GM19438 (cell line): ENCODE results near the gene CT45A2.
"Not testable (repeated sequence)": the region's sequence is repeated elsewhere in the genome, so short reads cannot be mapped to it uniquely, and the experiment has no call there.

Experiments
- ATAC-seq: cut with Tn5 transposase; IDR thresholded peaks from one replicate; pipeline ENCODE4 v1.9.1; 2021; ENCODE audit warnings: low read depth; ENCODE audit not compliant: unreplicated experiment

CT45A2 gene

GRCh38 chrX:135819912-135820311 is at the start of gene CT45A2:
Gene CT45A2, minus strand, starts transcription at chrX:135820012. Its CDS starts 3,747 bp downstream, at chrX:135816265.
- ATAC-seq, result not testable (repeated sequence)

- not testable (repeated sequence) for ATAC-seq
Measured at GRCh38 chrX:135854438-135854837, 34.6 kb upstream of the CT45A2 start, which contains the start of gene CT45A8. Gene CT45A8, minus strand, starts transcription at chrX:135854538. Its CDS starts 3,755 bp downstream, at chrX:135850783.

- not testable (repeated sequence) for ATAC-seq
Measured at GRCh38 chrX:135837180-135837579, 17.4 kb upstream of the CT45A2 start, which contains the start of gene CT45A7. Gene CT45A7, minus strand, starts transcription at chrX:135837280. Its CDS starts 3,747 bp downstream, at chrX:135833533.

- ATAC-seq, result not testable (repeated sequence)
Measured at GRCh38 chrX:135802687-135803086, 17.1 kb downstream of the CT45A2 start, which contains the start of gene CT45A6. Gene CT45A6, minus strand, starts transcription at chrX:135802787. Its CDS starts 3,794 bp downstream, at chrX:135798993.

- not testable (repeated sequence) for ATAC-seq
Measured at GRCh38 chrX:135785403-135785802, 34.4 kb downstream of the CT45A2 start, which contains the start of gene CT45A5. Gene CT45A5, minus strand, starts transcription at chrX:135785503. Its CDS starts 3,774 bp downstream, at chrX:135781729.

- ATAC-seq, result not testable (repeated sequence)
Measured at GRCh38 chrX:135768091-135768490, 51.7 kb downstream of the CT45A2 start, which contains the start of gene CT45A3. Gene CT45A3, minus strand, starts transcription at chrX:135768191. Its CDS starts 3,747 bp downstream, at chrX:135764444.
